Sigmoid colon (tissue), 7 donors: ENCODE data around the gene OR6N1. TPM values are rescaled to one million over a fixed set of nuclear protein-coding genes. Genes with fewer than 3 reads are reported as not detected.

Source experiments
- DNase-seq: peaks from one replicate; pipeline ENCODE4 v3.0.0-alpha.2; 2019
- H3K27ac ChIP-seq, 4 donors: fragments of 200-600 bp; sonication (generic); one replicate each; pipeline ENCODE4 v1.5.1; 2016 to 2019; ENCODE audit warnings: mild to moderate bottlenecking in 1 of 4
- H3K27me3 ChIP-seq, 3 donors: fragments of 200-600 bp; sonication (generic); one replicate each; pipeline ENCODE4 v1.5.1; 2019; ENCODE audit warnings: mild to moderate bottlenecking in 1 of 3
- H3K36me3 ChIP-seq, 4 donors: fragments of 200-600 bp; sonication (generic); one replicate each; pipeline ENCODE4 v1.5.1; 2016 to 2019
- H3K4me1 ChIP-seq, 4 donors: fragments of 200-600 bp; sonication (generic); one replicate each; pipeline ENCODE4 v1.5.1; 2017 to 2019
- H3K4me3 ChIP-seq, 4 donors: fragments of 200-600 bp; sonication (generic); one replicate each; pipeline ENCODE4 v1.5.1; 2017 to 2019; ENCODE audit warnings: mild to moderate bottlenecking in 2 of 4, moderate library complexity in 1 of 4
- H3K9me3 ChIP-seq, 4 donors: fragments of 200-600 bp in 3 of 4; sonication (generic) in 3 of 4; one replicate each; pipeline versions ENCODE4 v1.5.1 to v1.6.1; 2013 to 2019
- EP300 ChIP-seq, 4 donors: sonication (generic); formaldehyde crosslinking; IDR thresholded peaks; one replicate each; pipeline ENCODE4 v1.6.1; 2017; ENCODE audit warnings: antibody characterized with exemption in 4 of 4
- POLR2A ChIP-seq, 2 donors: fragments of 450-650 bp; IDR thresholded peaks; one replicate each; pipeline ENCODE4 v1.6.1; 2016; ENCODE audit warnings: antibody characterized with exemption in 2 of 2, mild to moderate bottlenecking in 2 of 2, moderate library complexity in 2 of 2
- POLR2AphosphoS5 ChIP-seq, 4 donors: sonication (generic); formaldehyde crosslinking; IDR thresholded peaks; one replicate each; pipeline ENCODE4 v1.6.1; 2017; ENCODE audit warnings: antibody characterized with exemption in 4 of 4
- WGBS, 2 donors: extraction: QIAGEN DNeasy Blood & Tissue Kit; methylation state at CpG; one replicate each; pipeline ENCODE4 v1.1.7; 2013; 5-methylcytosine and 5-hydroxymethylcytosine counted together
- intact Hi-C: fragments of 100-400 bp; cut with DNase I; formaldehyde crosslinking; loops from one replicate; pipeline ENCODE4 v1.15.1; 2023
- polyA plus RNA-seq, 3 donors: library from polyadenylated mRNA; stranded (reverse); fragments of 200-250 nt; gene quantifications; one replicate each; pipeline ENCODE4 v1.2.3, GENCODE V29; 2013
- small RNA-seq, 3 donors: library from RNA; depleted of rRNA; stranded (forward); fragments of <200 nt; gene quantifications; one replicate each; pipeline ENCODE3, GENCODE V24; 2016
- total RNA-seq, 4 donors: library from RNA; depleted of rRNA; stranded (reverse); fragments of >200 nt; gene quantifications; one replicate each; pipeline ENCODE4 v1.1.0, GENCODE V29; 2016
- TF ChIP-seq, protein P1 (sequence below), 4 experiments: fragments of 450-650 bp in 3 of 4; fragments of 200-600 bp in 1 of 4; IDR thresholded peaks; one replicate each; pipeline ENCODE4 v1.5.1; 2016 to 2019; ENCODE audit warnings: antibody characterized with exemption in 4 of 4, mild to moderate bottlenecking in 3 of 4, moderate library complexity in 2 of 4
- donor health status: healthy with polysubstance abuse.
- donor health status: Bipolar disorder and iron deficiency.
- donor health status: healthy.

Gene OR6N1
- total and polyA plus RNA-seq, 7 donors = not detected

DNA sequence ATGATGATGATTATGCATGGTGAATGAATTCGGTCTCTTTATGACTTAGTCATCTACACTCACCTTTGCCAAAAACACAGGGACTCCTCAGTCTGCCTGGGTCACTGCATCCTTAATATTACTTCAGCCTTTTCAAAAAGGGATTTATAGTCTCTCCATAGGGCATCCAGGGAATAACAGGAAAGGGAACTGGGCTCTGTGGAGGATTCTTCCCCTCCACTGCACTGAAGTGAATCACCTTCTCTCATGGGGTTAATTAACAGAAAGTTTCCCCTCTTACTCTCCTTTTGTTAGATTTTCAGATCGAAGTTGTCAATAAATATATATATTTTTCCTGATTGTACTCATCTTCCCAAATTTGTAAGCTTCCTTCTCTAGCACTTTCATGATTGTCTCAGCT lies 51.4 kb downstream of the OR6N1 start, which contains the start of gene OR6K3:
OR6K3 (minus strand) TSS at position 101 of the 400 bp plus-strand sequence. CDS start 2,605 bp downstream, outside the sequence.
- Histone ChIP-seq H3K4me1 (no peaks in the 10 kb centered on the region), H3K9me3 (no peaks in the 10 kb centered on the region), H3K4me3 (no peak within 1 kb of the TSS), H3K27me3 (no peaks in the 10 kb centered on the region), H3K36me3 (no peaks in the 10 kb centered on the region), H3K27ac (no peak within 1 kb of the TSS)
- no peak for DNase-seq
- TF ChIP-seq, protein P1, sequence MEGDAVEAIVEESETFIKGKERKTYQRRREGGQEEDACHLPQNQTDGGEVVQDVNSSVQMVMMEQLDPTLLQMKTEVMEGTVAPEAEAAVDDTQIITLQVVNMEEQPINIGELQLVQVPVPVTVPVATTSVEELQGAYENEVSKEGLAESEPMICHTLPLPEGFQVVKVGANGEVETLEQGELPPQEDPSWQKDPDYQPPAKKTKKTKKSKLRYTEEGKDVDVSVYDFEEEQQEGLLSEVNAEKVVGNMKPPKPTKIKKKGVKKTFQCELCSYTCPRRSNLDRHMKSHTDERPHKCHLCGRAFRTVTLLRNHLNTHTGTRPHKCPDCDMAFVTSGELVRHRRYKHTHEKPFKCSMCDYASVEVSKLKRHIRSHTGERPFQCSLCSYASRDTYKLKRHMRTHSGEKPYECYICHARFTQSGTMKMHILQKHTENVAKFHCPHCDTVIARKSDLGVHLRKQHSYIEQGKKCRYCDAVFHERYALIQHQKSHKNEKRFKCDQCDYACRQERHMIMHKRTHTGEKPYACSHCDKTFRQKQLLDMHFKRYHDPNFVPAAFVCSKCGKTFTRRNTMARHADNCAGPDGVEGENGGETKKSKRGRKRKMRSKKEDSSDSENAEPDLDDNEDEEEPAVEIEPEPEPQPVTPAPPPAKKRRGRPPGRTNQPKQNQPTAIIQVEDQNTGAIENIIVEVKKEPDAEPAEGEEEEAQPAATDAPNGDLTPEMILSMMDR (IDR thresholded peaks at IDR 0.05) = no peak
- no peak for TF ChIP-seq POLR2AphosphoS5 (IDR thresholded peaks at IDR 0.05)
- no peak for TF ChIP-seq POLR2A (IDR thresholded peaks at IDR 0.05)
- no peak for TF ChIP-seq EP300 (IDR thresholded peaks at IDR 0.05)
- 77 to 86% methylated on average over 2 of the region's 2 CpGs for WGBS, 2 donors
- intact Hi-C loops = no loop called here

DNA sequence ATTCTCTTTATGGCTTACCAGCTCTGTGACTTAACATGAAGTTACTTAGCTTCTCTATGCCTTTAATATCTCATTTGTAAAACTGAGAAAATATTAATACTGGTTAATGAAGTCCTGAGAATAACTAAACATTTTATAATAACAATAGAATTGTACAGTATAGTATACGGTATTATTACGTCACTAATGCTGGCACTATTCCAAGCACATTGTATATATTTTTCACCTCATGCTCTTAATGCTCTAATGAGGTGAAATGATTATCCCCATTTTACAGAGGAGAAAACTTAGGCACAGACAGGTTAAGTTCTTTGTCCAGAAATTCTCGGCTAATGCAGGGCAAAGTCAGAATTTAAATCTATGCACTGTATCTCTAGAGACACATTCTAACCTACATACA lies 52.3 kb downstream of the OR6N1 start:
- no peaks in the 10 kb centered on the region for H3K36me3 ChIP-seq
- H3K9me3 ChIP-seq = no peaks in the 10 kb centered on the region
- DNase-seq = no peak
- H3K27me3 ChIP-seq = no peaks in the 10 kb centered on the region
- H3K27ac ChIP-seq = no peak overlapping the region
- H3K4me1 ChIP-seq = no peaks in the 10 kb centered on the region
- intact Hi-C loops = no loop called here
- H3K4me3 ChIP-seq = no peak overlapping the region
- WGBS, 2 donors = 51 to 78% methylated on average over 3 of the region's 3 CpGs
- TF ChIP-seq POLR2A (IDR thresholded peaks at IDR 0.05) (no peak), EP300 (IDR thresholded peaks at IDR 0.05) (no peak), POLR2AphosphoS5 (IDR thresholded peaks at IDR 0.05) (no peak)
- TF ChIP-seq, protein P1 (IDR thresholded peaks at IDR 0.05) = no peak

DNA sequence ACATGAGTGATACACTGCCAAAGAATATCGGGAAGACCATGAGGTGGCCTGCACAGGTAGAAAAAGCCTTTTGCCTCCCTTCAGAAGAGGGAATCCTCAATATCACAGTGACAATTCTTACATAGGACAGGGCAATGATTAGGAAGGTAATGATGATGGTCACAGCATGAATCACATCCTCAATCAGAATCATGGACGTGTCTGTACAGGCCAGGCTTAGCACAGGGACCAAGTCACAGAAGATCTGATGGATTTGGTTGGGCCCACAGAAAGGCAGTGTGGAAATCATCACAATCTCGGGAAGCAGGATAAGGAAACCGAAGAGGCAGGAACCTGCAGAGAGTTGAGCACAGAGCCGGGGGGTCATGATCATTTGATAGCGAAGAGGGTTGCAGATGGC lies 54.7 kb downstream of the OR6N1 start:
- Histone ChIP-seq H3K4me1 (no peaks in the 10 kb centered on the region), H3K27me3 (no peaks in the 10 kb centered on the region), H3K4me3 (no peak overlapping the region), H3K36me3 (no peaks in the 10 kb centered on the region), H3K27ac (no peak overlapping the region), H3K9me3 (no peaks in the 10 kb centered on the region)
- intact Hi-C loops = no loop called here
- no peak for DNase-seq
- WGBS, 2 donors = 83 to 85% methylated on average over 6 of the region's 6 CpGs
- TF ChIP-seq POLR2AphosphoS5 (IDR thresholded peaks at IDR 0.05) = no peak
- TF ChIP-seq POLR2A (IDR thresholded peaks at IDR 0.05) = no peak
- TF ChIP-seq EP300 (IDR thresholded peaks at IDR 0.05) = no peak
- TF ChIP-seq, protein P1 (IDR thresholded peaks at IDR 0.05) = no peak

DNA sequence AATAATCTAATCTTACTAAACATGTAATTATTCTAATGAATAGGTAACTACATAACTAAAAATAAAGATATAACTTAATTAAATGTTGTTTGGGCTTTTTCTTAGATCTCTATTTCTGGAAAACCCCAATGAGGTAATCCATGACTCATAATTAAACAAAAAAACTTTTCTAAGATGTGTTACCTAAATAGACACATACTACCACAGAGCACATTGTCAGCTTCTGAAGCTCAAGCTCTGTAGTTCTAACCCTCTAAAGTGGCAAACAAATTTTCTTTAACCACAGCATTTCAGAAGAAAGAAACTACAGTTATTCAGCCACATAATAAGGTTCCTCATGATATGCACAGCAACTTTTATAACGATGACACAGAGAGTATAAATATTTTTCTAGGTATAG lies 55.7 kb downstream of the OR6N1 start:
- TF ChIP-seq EP300 (IDR thresholded peaks at IDR 0.05) (no peak), POLR2AphosphoS5 (IDR thresholded peaks at IDR 0.05) (no peak), POLR2A (IDR thresholded peaks at IDR 0.05) (no peak)
- TF ChIP-seq, protein P1 (IDR thresholded peaks at IDR 0.05) = no peak
- WGBS, 2 donors = 72 to 76% methylated on average over 1 of the region's 1 CpG

DNA sequence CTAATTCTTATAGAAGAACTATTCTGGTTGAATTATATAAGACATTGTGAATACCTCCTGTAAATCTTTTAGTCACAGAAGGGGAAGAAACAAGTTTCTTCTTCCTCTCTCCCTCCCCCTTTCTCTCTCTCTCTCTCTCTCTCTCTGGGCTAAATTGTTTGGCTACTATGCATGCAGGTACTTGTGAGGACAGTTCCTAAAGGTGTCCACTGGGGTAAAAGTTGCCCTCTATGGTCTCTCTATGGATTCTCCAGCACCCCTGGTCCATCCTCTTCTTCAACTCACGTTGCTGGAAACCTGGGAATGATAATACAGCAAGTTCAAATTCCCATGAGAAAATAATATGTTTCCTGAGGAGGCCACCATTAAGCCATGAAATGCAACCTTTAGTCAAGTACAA lies 57.2 kb downstream of the OR6N1 start:
- Histone ChIP-seq H3K27ac (no peak overlapping the region), H3K9me3 (no peaks in the 10 kb centered on the region), H3K36me3 (no peaks in the 10 kb centered on the region), H3K4me3 (no peak overlapping the region), H3K27me3 (no peaks in the 10 kb centered on the region), H3K4me1 (no peaks in the 10 kb centered on the region)
- no peak for DNase-seq
- no peak for TF ChIP-seq EP300 (IDR thresholded peaks at IDR 0.05)
- 15 to 61% methylated on average over 1 of the region's 1 CpG for WGBS, 2 donors
- intact Hi-C loops = no loop called here

More for the DNA sequence above, 55.7 kb downstream of the OR6N1 start:
- Histone ChIP-seq H3K27me3 (no peaks in the 10 kb centered on the region), H3K27ac (no peak overlapping the region), H3K36me3 (no peaks in the 10 kb centered on the region), H3K4me3 (no peak overlapping the region), H3K9me3 (no peaks in the 10 kb centered on the region), H3K4me1 (no peaks in the 10 kb centered on the region)
- intact Hi-C loops = no loop called here
- no peak for DNase-seq

Small RNA genes lying within 50 kb of the gene (small RNA-seq; reads per million reads assigned to genes)
- gene OR2AQ1P = 0 reads per million in 3 donors

Other genes with a start within 250 kb of the OR6N1 start
- gene OR6Y1, start 217.8 kb downstream of the OR6N1 start, total RNA-seq = not detected
- gene OR6Y1, start 217.8 kb downstream of the OR6N1 start, polyA plus RNA-seq = not detected
- gene OR6P1, start 201.6 kb downstream of the OR6N1 start, total RNA-seq = not detected
- gene OR6P1, start 201.6 kb downstream of the OR6N1 start, polyA plus RNA-seq = not detected
- not detected for gene OR10X1, start 192.3 kb downstream of the OR6N1 start, total RNA-seq
- not detected for gene OR10X1, start 192.3 kb downstream of the OR6N1 start, polyA plus RNA-seq
- not detected for gene OR10Z1, start 166.9 kb downstream of the OR6N1 start, total RNA-seq
- not detected for gene OR10Z1, start 166.9 kb downstream of the OR6N1 start, polyA plus RNA-seq
- gene SPTA1, start 85.5 kb downstream of the OR6N1 start, total RNA-seq = under 1 TPM in 1 of 4 donors, not detected in 3; 0.14 TPM
- under 1 TPM in 1 of 3 donors, not detected in 2; 0.03 TPM for gene SPTA1, start 85.5 kb downstream of the OR6N1 start, polyA plus RNA-seq
- gene OR6K2, start 71.5 kb downstream of the OR6N1 start, total RNA-seq = not detected
- gene OR6K2, start 71.5 kb downstream of the OR6N1 start, polyA plus RNA-seq = not detected
- gene OR6K3, start 51.5 kb downstream of the OR6N1 start, total RNA-seq = not detected
- not detected for gene OR6K3, start 51.5 kb downstream of the OR6N1 start, polyA plus RNA-seq
- gene OR6K6, start 17.5 kb downstream of the OR6N1 start, total RNA-seq = not detected
- not detected for gene OR6K6, start 17.5 kb downstream of the OR6N1 start, polyA plus RNA-seq
- not detected for gene OR6N2, start 9.0 kb upstream of the OR6N1 start, total RNA-seq
- not detected for gene OR6N2, start 9.0 kb upstream of the OR6N1 start, polyA plus RNA-seq
- 1 to 10 TPM; 1.9 to 7.7 (median 5.3) TPM for gene MNDA, start 59.2 kb upstream of the OR6N1 start, total RNA-seq
- gene MNDA, start 59.2 kb upstream of the OR6N1 start, polyA plus RNA-seq = 1 to 10 TPM; 3.9 to 6.0 (median 4.8) TPM
- under 1 TPM; 0.36 to 0.95 (median 0.83) TPM for gene PYHIN1, start 159.4 kb upstream of the OR6N1 start, total RNA-seq
- gene PYHIN1, start 159.4 kb upstream of the OR6N1 start, polyA plus RNA-seq = 1 to 10 TPM in 1 of 3 donors, not detected in 2; 3.5 TPM
- 10 to 100 TPM; 42.5 to 92.6 (median 60.6) TPM for gene IFI16, start 237.7 kb upstream of the OR6N1 start, total RNA-seq
- 10 to 100 TPM; 20.1 to 78.4 (median 39.0) TPM for gene IFI16, start 237.7 kb upstream of the OR6N1 start, polyA plus RNA-seq